ENCODE data around the gene TUBE1.

- TF ChIP-seq EP300 (IDR thresholded peaks at IDR 0.05): no peak
- TF ChIP-seq POLR2AphosphoS5 (IDR thresholded peaks at IDR 0.05): no peak
- TF ChIP-seq CTCF (IDR thresholded peaks at IDR 0.05): no peak
Observed at GRCh38 chr6:112123982-112124381, 36.7 kb upstream of the TUBE1 start.
